ENCODE measurements around the gene THSD4. TPM values are rescaled to one million over a fixed set of nuclear protein-coding genes. Genes with fewer than 3 reads are reported as not detected.

Gene THSD4
- total RNA-seq, 1 experiment from 2014 or later: 29.3 TPM

GRCh38 chr15:71085809-71086208 lies 29.5 kb upstream of the THSD4 start:
- intact Hi-C loops (cut with micrococcal nuclease; ENCODE audit: unreplicated experiment): no loop called here

GRCh38 chr15:71088155-71088554 lies 27.1 kb upstream of the THSD4 start:
- intact Hi-C loops (cut with micrococcal nuclease; ENCODE audit: unreplicated experiment): no loop called here
- Histone ChIP-seq H3K4me3 (no peak overlapping the region), H2AFZ (no peak overlapping the region), H3K9me2 (ENCODE audit: insufficient read depth) (no peaks in the 10 kb centered on the region), H3K4me1 (replicated peaks; ENCODE audit: insufficient read depth) (peaks cover 5% of the 10 kb centered on the region), H3K79me2 (ENCODE audit: low read depth) (no peaks in the 10 kb centered on the region), H4K20me1 (ENCODE audit: insufficient read depth) (no peaks in the 10 kb centered on the region), H3K27ac (no peak overlapping the region), H3K36me3 (ENCODE audit: low read depth) (no peaks in the 10 kb centered on the region), H3K4me2 (no peak overlapping the region), H3K27me3 (ENCODE audit: insufficient read depth, low read depth) (no peaks in the 10 kb centered on the region), H3F3A (ENCODE audit: insufficient read depth, low read depth) (no peaks in the 10 kb centered on the region), H3K9me3 (ENCODE audit: insufficient read depth, low read depth) (no peaks in the 10 kb centered on the region)
- CTCF ChIA-PET: no interaction called here
- no peak for TF ChIP-seq CTCF (conservative IDR thresholded peaks at IDR 0.05)
- TF ChIP-seq EZH2 (IDR thresholded peaks at IDR 0.05; ENCODE audit: low read depth): no peak
- BruUV-seq (replicated peaks): no TSS peak
- DNase-seq: no peak
- POLR2A ChIA-PET (ENCODE audit: unreplicated experiment): no interaction called here

More at GRCh38 chr15:71085809-71086208, 29.5 kb upstream of the THSD4 start:
- ChIA-PET POLR2A (ENCODE audit: unreplicated experiment) (interaction anchor here (0.7 kb wide), 1 partner anchor 123 kb away, joined by 5 read pairs; no protein-coding TSS in a partner anchor), CTCF (no interaction called here)
- H3K27ac ChIP-seq: no peak overlapping the region
- H3K4me3 ChIP-seq: no peak overlapping the region
- H3K4me1 ChIP-seq (replicated peaks; ENCODE audit: insufficient read depth): no peaks in the 10 kb centered on the region
- no peaks in the 10 kb centered on the region for H3K9me3 ChIP-seq (ENCODE audit: insufficient read depth, low read depth)
- H2AFZ ChIP-seq: no peak overlapping the region
- H3K9me2 ChIP-seq (ENCODE audit: insufficient read depth): no peaks in the 10 kb centered on the region
- BruUV-seq (replicated peaks): no TSS peak
- no peaks in the 10 kb centered on the region for H3F3A ChIP-seq (ENCODE audit: insufficient read depth, low read depth)
- H3K36me3 ChIP-seq (ENCODE audit: low read depth): no peaks in the 10 kb centered on the region
- no peak for TF ChIP-seq EZH2 (IDR thresholded peaks at IDR 0.05; ENCODE audit: low read depth)
- TF ChIP-seq CTCF (conservative IDR thresholded peaks at IDR 0.05): no peak
- H3K27me3 ChIP-seq (ENCODE audit: insufficient read depth, low read depth): no peaks in the 10 kb centered on the region
- no peaks in the 10 kb centered on the region for H3K79me2 ChIP-seq (ENCODE audit: low read depth)
- no peaks in the 10 kb centered on the region for H4K20me1 ChIP-seq (ENCODE audit: insufficient read depth)
- no peak for DNase-seq
- H3K4me2 ChIP-seq: no peak overlapping the region

- ChIA-PET CTCF (no interaction called here), POLR2A (ENCODE audit: unreplicated experiment) (no interaction called here)
- intact Hi-C loops (cut with micrococcal nuclease; ENCODE audit: unreplicated experiment): no loop called here
- Histone ChIP-seq H3K27me3 (ENCODE audit: insufficient read depth, low read depth) (no peaks in the 10 kb centered on the region), H3K9me3 (ENCODE audit: insufficient read depth, low read depth) (no peaks in the 10 kb centered on the region), H3F3A (ENCODE audit: insufficient read depth, low read depth) (no peaks in the 10 kb centered on the region), H3K9me2 (ENCODE audit: insufficient read depth) (no peaks in the 10 kb centered on the region), H3K4me2 (no peak overlapping the region), H3K4me1 (replicated peaks; ENCODE audit: insufficient read depth) (peaks cover 11% of the 10 kb centered on the region), H3K4me3 (no peak overlapping the region), H2AFZ (no peak overlapping the region), H4K20me1 (ENCODE audit: insufficient read depth) (no peaks in the 10 kb centered on the region), H3K36me3 (ENCODE audit: low read depth) (no peaks in the 10 kb centered on the region), H3K79me2 (ENCODE audit: low read depth) (no peaks in the 10 kb centered on the region), H3K27ac (no peak overlapping the region)
- BruUV-seq (replicated peaks): no TSS peak
- no peak for DNase-seq
- no peak for TF ChIP-seq CTCF (conservative IDR thresholded peaks at IDR 0.05)
- no peak for TF ChIP-seq EZH2 (IDR thresholded peaks at IDR 0.05; ENCODE audit: low read depth)
Observed at GRCh38 chr15:71088683-71089082, 26.6 kb upstream of the THSD4 start.
